Measurements from ENCODE around the gene OGFOD3.

- no peak for TF ChIP-seq POLR2AphosphoS5 (IDR thresholded peaks at IDR 0.05; ENCODE audit: low read depth)
- TF ChIP-seq CTCF (conservative IDR thresholded peaks at IDR 0.05; ENCODE audit: low read depth in 2 of 2) = no peak
- TF ChIP-seq CREB1 (CRISPR knock-in tag; IDR thresholded peaks at IDR 0.05; ENCODE audit: low read depth) = no peak
- no peak for TF ChIP-seq REST (IDR thresholded peaks at IDR 0.05; ENCODE audit: unreplicated experiment)
- no peak for TF ChIP-seq EZH2 (IDR thresholded peaks at IDR 0.05; ENCODE audit: low read depth, unreplicated experiment)
- TF ChIP-seq EZH2phosphoT487 (IDR thresholded peaks at IDR 0.05; ENCODE audit: unreplicated experiment) = no peak
- TF ChIP-seq, protein P1, sequence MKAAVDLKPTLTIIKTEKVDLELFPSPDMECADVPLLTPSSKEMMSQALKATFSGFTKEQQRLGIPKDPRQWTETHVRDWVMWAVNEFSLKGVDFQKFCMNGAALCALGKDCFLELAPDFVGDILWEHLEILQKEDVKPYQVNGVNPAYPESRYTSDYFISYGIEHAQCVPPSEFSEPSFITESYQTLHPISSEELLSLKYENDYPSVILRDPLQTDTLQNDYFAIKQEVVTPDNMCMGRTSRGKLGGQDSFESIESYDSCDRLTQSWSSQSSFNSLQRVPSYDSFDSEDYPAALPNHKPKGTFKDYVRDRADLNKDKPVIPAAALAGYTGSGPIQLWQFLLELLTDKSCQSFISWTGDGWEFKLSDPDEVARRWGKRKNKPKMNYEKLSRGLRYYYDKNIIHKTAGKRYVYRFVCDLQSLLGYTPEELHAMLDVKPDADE (IDR thresholded peaks at IDR 0.05) = no peak
- no peak for TF ChIP-seq NANOG (IDR thresholded peaks at IDR 0.05; ENCODE audit: borderline replicate concordance)
- no peak for TF ChIP-seq JUNB (IDR thresholded peaks at IDR 0.05; ENCODE audit: unreplicated experiment)
- TF ChIP-seq ZNF114 (CRISPR knock-in tag; IDR thresholded peaks at IDR 0.05) = no peak
- no peak for TF ChIP-seq STAT1 (IDR thresholded peaks at IDR 0.05; ENCODE audit: unreplicated experiment)
Observed at GRCh38 chr17:82440991-82441627, 22.7 kb upstream of the OGFOD3 start.
